ENCODE measurements around the gene CD27. TPM values are rescaled to one million over a fixed set of nuclear protein-coding genes. Genes with fewer than 3 reads are reported as not detected.

Gene CD27
- total and polyA plus RNA-seq, 10 donors, result 49.2 to 193 (median 72.3) TPM

DNA sequence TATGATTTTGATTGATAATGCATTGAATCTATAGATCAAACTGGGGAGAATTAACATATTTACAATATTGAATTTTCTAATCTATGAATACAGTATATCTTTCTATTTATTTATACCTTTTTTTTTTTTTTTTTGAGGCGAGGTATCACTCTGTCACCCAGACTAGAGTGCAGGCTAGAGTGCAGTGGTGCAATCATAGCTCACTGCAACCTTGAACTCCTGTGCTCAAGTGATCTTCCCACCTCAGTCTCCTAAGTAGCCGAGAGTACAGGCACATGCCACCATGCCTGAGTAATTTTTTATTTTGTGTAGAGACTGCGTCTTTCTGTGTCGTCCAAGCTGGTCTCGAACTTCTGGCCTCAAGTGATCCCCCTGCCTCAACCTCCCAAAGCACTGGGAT, 40.4 kb upstream of the CD27 start:
- H3K27ac ChIP-seq, result no peak overlapping the region
- 73 to 91% (median 90%) methylated on average over 5 of the region's 5 CpGs for WGBS, 5 donors
- DNase-seq, result no peak
- no peak overlapping the region for H3K4me3 ChIP-seq
- no peaks in the 10 kb centered on the region for H3K4me1 ChIP-seq
- intact Hi-C loops (cut with DNase I; ENCODE audit: low total_unique reads), result no loop called here
- TF ChIP-seq, protein P1, sequence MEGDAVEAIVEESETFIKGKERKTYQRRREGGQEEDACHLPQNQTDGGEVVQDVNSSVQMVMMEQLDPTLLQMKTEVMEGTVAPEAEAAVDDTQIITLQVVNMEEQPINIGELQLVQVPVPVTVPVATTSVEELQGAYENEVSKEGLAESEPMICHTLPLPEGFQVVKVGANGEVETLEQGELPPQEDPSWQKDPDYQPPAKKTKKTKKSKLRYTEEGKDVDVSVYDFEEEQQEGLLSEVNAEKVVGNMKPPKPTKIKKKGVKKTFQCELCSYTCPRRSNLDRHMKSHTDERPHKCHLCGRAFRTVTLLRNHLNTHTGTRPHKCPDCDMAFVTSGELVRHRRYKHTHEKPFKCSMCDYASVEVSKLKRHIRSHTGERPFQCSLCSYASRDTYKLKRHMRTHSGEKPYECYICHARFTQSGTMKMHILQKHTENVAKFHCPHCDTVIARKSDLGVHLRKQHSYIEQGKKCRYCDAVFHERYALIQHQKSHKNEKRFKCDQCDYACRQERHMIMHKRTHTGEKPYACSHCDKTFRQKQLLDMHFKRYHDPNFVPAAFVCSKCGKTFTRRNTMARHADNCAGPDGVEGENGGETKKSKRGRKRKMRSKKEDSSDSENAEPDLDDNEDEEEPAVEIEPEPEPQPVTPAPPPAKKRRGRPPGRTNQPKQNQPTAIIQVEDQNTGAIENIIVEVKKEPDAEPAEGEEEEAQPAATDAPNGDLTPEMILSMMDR (IDR thresholded peaks at IDR 0.05 in 8 of 11, conservative IDR thresholded peaks at IDR 0.05 in 3 of 11), result no peak
- no peak for TF ChIP-seq POLR2AphosphoS5 (IDR thresholded peaks at IDR 0.05)
- TF ChIP-seq POLR2A (IDR thresholded peaks at IDR 0.05), result no peak
- H3K9me3 ChIP-seq, result no peaks in the 10 kb centered on the region
- H3K36me3 ChIP-seq, result no peaks in the 10 kb centered on the region
- no peaks in the 10 kb centered on the region for H3K27me3 ChIP-seq (replicated peaks in 1 of 7)

DNA sequence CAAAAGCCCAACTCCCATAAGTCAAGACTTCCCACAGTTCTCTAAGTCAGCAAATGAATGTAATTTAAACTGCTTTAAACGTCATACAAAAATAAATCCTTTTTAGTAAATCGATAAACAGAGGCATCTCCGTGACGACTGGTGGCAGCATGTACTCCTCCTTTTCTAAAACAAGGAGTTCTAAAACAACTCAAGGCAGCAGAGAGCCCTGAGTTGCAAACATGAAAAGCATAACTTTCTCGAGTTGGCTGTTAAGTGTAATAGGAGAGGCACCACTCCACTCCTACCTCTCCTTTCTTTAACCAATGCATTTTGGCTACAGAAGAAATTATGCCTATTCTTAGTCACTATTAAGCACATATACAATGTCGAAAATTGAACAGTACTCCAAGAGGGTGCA, 38.8 kb upstream of the CD27 start:
- Histone ChIP-seq H3K27me3 (replicated peaks in 1 of 7) (no peaks in the 10 kb centered on the region), H3K9me3 (no peaks in the 10 kb centered on the region), H3K4me1 (no peaks in the 10 kb centered on the region), H3K27ac (no peak overlapping the region), H3K4me3 (no peak overlapping the region), H3K36me3 (no peaks in the 10 kb centered on the region)
- intact Hi-C loops (cut with DNase I; ENCODE audit: low total_unique reads), result no loop called here
- TF ChIP-seq, protein P1 (IDR thresholded peaks at IDR 0.05 in 8 of 11, conservative IDR thresholded peaks at IDR 0.05 in 3 of 11), result no peak
- no peak for TF ChIP-seq POLR2A (IDR thresholded peaks at IDR 0.05)
- TF ChIP-seq POLR2AphosphoS5 (IDR thresholded peaks at IDR 0.05), result no peak
- WGBS, 5 donors, result 82 to 90% (median 87%) methylated on average over 6 of the region's 6 CpGs
- DNase-seq, result no peak

DNA sequence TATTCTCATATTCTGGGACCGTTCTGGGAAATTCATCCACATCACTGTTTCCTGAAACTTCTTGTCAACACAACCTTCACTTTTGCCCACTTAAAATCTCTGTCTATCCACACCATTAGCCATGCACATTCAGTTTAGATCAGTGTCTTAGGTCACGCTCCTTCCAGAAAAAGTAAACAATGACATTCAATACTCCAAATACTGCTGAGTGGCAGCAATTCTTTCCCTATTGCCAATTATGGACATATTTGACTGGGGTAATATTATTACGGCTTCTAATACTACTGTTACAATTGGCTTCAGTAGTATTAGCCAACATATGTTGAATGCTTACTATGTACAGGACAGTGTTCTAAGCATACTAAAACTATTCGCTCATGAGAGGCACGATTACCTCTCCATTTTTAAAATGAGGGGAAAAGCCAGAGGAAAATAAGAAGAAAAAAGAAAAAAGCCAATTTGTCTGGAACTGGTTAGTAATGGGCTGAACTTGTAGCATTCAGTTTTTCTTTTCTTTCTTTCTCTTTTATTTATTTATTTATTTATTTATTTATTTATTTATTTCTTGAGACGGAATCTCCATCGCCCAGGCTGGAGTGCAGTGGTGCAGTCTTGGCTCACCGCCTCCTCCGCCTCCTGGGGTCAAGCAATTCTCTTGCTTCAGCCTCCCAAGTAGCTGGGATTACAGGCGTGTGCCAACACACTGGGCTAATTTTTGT, 37.4 kb upstream of the CD27 start:
- no peak for DNase-seq
- H3K27me3 ChIP-seq (replicated peaks in 1 of 7), result no peaks in the 10 kb centered on the region
- H3K36me3 ChIP-seq, result no peaks in the 10 kb centered on the region
- no peaks in the 10 kb centered on the region for H3K4me1 ChIP-seq
- intact Hi-C loops (cut with DNase I; ENCODE audit: low total_unique reads), result no loop called here
- no peaks in the 10 kb centered on the region for H3K9me3 ChIP-seq
- no peak overlapping the region for H3K27ac ChIP-seq
- TF ChIP-seq, protein P1 (IDR thresholded peaks at IDR 0.05 in 8 of 11, conservative IDR thresholded peaks at IDR 0.05 in 3 of 11), result no peak
- TF ChIP-seq POLR2AphosphoS5 (IDR thresholded peaks at IDR 0.05), result no peak
- no peak for TF ChIP-seq POLR2A (IDR thresholded peaks at IDR 0.05)
- whole genome bisulfite sequencing, 5 donors, result 92 to 98% (median 94%) methylated on average over 10 of the region's 10 CpGs
- no peak overlapping the region for H3K4me3 ChIP-seq

DNA sequence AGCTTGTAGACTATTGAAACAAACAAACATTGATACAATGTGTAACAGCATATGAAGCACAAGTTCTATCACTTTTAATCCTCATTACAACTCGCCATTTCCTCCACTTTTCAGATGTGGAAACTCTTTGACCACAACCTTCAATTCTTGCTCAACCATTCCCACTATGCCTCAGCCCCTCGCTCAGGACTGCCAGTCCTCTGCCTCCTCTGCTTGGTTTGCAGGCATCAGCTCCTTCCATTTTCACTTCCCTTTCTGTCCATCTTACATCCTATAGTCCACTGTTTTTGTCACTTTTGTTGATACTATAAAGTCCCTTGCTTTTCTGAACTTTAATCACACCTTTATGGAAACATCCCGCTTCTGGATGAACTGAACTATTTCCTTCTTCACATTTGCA, 28.2 kb upstream of the CD27 start:
- no peak overlapping the region for H3K4me3 ChIP-seq
- H3K36me3 ChIP-seq, result no peaks in the 10 kb centered on the region
- no peaks in the 10 kb centered on the region for H3K27me3 ChIP-seq (replicated peaks in 1 of 7)
- no peak for DNase-seq
- H3K4me1 ChIP-seq, result peaks cover 0 to 23% (median 5%) of the 10 kb centered on the region in 6 donors
- TF ChIP-seq POLR2A (IDR thresholded peaks at IDR 0.05), result no peak
- TF ChIP-seq, protein P1 (IDR thresholded peaks at IDR 0.05 in 8 of 11, conservative IDR thresholded peaks at IDR 0.05 in 3 of 11), result no peak
- peak in 1 of 3 donors; percentile 66 for TF ChIP-seq POLR2AphosphoS5 (IDR thresholded peaks at IDR 0.05)
- H3K9me3 ChIP-seq, result no peaks in the 10 kb centered on the region
- intact Hi-C loops (cut with DNase I; ENCODE audit: low total_unique reads), result no loop called here
- 41 to 57% (median 55%) methylated on average over 3 of the region's 3 CpGs for WGBS, 5 donors
- H3K27ac ChIP-seq, result peak overlapping the region in 3 of 8 donors; percentile 26 to 56 (median 55)

Measured in spleen (tissue), 11 donors.